GM18502 (cell line): ENCODE measurements around the gene SFSWAP.

Source experiments
- ATAC-seq: cut with Tn5 transposase; IDR thresholded peaks from one replicate; pipeline ENCODE4 v1.9.1; 2021; ENCODE audit warnings: mild to moderate bottlenecking; ENCODE audit not compliant: unreplicated experiment, poor library complexity

SFSWAP gene

DNA sequence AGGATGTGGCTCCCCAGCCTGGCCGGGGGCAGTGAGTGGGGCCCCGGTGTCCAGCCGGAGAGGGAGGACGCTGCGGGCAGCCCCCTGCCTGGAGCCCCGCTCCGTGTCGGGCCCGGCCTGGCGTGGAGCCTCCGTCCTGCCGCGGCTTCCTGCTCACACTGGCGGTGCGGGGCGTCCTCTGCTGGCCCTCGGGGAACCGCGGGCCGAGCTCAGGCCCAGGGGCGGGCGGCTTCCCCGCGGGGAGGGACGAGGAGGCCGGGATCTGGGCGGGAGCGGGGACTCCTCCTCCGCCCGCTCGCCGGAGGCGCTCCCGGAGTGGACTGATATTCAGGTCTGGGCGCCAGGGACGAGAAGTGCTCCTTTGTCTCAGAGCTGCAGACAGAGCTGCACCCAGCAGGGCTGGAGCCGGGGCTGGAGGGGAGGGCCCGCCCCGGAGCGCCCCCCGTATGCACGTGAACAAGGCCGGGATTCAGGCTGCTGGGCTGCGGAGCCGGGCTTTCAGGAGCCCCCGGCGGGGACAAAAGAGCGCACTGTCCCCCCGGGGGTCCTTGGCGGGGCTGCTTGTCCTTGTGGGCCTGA lies 119.5 kb downstream of the SFSWAP start:
- no peak for ATAC-seq

DNA sequence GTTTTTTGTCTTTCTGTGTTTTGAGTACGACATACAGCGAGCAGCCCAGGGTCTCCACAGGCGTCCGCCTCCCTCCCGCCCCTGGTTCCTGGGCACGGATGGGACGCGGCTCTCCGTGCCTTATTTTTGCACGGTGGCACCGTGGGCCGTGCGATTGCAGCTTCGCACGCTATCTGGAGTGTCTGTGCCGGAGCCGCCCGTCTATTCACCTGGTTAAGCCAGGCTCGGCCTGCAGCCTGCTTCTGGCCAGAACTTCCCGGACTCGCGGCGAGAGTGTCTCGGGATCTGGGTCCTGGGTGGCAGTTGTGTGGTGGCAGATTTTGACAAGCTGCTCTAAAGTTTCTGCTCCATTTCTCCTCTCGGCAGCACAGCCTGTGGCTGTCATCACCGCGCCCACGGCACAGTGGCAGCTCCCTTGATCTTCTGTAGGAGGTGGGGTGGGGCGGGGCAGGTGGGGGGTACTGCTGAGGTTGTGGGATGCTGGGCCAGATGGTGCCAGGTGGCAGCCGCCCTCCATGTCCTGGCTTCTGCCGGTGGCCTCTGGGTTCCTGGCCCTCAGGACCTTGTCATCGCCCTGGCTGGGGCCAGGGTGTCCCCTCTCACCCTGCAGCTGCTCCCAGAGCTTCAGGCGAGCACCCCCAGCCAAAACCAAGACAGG lies 120.2 kb downstream of the SFSWAP start:
- ATAC-seq = no peak

DNA sequence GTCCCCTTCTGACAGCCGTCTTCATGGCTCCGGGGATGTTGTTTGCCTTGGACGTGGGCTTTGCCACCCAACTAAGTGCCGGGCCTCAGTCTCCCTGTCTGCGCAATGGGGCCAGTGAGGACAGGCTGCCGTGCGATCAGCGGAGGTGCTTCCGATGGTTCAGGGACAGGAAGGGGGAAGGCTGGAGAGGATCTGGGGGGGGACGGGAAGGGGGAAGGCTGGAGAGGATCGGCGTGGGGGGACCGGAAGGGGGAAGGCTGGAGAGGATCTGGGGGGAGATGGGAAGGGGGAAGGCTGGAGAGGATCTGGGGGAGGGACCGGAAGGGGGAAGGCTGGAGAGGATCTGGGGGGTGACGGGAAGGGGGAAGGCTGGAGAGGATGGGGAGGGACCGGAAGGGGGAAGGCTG lies 120.7 kb downstream of the SFSWAP start:
- ATAC-seq = no peak

DNA sequence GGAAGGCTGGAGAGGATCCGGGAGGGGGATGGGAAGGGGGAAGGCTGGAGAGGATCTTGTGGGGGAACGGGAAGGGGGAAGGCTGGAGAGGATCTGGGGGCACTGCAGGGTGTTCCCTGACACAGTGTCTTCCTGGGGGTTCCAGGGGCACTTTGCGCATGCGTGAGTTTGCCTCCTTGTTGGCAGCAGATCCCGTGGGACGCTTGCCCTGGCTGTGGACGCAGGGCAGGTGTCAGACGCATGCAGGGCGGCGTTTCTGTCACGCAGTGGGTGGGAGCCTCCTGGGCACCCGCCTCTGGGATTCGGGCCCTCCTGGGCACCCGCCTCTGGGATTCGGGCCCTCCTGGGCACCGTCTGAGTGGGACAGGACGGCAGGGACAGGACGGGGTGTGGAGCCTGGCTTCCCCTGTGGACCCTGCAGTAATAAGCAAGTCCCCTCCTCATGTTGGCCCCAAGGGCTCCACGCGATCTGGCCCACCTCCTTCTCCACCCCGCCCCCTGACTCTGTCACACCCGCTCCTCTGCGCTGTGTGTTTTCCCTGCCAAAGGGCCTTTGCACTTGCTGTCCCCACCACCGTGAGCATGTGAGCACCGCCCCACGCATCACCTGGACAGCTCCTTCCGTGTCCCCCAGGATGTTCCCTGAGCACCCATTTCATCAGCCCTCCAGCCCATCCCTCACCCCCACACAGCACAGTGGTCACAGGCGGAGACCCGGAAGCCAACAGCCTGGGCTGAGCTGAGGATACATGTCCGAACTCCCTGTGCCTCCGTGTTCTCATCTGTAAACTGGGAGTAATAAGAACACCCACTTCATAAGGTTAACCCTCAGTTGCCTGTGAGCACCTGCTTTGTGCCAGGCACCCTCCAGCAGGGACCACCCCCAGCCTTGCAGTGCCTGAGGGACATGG lies 121.7 kb downstream of the SFSWAP start:
- ATAC-seq = no peak

DNA sequence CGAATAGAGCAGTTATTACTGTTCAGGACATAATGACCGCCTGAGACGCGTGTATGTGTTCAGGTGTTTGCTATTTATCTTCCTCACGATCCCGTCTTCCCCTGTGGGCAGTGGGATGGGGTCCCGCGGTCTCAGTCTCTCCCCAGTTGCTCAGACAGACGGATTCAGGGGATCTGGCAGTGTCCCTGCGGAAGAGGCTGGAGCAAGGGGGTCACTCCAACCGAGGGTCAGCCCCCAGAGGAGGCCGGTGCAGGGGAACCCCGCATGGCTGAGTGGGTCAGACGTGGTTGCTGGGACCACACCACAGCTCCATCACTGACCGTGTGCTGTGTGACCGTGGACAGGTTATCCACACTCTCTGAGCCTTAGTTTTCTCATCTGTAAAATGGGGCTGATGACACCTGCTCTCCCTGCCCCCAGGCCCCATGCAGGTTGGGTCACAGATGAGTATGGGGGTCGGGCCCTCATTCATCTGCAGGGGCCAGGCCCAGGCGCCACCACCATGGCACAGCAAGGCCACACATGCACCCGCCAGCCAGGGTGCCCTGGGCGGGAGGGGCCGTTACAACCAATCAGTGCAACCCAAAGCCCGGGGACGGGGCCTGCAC lies 122.5 kb downstream of the SFSWAP start:
- no peak for ATAC-seq

DNA sequence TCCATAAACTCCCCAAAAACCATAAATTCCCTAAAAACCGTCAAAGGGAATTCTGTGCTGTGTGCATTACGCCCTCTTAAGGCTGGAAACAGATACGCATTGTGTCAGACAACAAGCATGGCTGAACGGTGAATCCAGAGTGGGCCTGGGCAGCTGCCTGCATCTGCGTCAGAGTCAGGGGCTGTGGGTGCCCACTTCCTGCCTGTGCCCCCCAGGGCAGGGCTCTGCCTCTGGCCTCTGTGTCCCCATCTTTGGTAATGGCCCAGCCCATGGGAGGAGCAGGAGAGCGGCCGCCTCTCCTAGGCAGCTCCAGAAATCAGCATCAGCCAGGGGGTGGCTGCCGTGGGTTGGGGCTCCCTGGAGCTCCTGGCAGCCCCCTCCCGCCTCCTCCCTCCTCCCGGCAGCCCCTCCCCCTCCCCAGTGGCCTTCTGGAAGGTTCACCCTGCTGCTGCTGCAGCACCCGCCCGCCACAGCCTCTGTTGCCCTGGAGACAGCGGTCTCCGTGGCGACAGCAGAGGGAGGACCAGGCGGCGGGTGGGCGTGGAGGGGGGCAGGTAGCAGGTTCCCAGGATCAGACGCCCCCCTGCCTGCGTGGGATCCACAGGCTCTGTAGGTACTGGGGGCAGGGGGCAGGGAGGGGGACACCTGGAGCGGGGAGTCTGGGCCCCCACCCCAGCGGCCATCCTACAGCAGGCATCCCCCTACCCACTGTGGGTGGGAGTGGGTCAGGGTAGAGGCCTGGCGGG lies 123.2 kb downstream of the SFSWAP start:
- no peak for ATAC-seq

DNA sequence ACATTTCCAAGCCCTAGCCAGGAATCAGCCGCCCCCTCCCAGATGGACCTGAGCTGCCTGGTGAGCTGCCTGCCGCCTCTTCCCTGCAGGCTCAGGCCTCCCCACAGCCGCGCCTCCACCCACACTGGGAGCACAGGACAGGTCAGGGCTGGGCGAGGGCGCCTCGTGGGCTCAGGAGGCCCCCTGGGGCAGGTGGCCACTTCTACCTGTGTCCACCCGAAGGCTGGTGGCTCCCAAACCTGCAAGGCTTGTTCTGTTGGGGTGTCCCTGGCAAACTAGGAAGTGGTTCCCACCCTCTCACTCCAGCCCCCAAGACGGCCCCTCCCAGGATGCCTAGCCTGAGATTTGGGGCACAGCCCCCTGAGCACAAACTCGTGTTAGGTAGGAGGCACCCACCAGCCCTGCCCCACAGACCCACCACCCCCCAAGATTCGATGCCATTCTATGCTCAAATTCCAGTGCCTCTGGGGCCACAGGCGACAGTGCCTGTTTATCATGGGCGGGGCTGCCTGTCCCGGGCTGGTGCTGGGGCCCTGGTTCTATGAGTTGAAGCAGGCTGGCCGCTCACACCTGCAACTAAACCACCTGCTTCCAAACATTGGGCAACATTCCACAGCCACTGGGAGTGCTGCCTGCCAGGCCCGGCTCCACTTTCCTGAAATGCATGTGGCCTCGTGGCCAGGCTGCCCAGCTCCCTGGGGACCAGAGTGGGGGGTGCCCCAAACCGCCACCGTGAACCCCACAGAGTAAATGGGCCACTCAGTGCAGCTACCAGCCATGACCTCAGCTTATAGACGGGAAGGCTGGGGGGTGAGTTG lies 124.1 kb downstream of the SFSWAP start:
- no peak for ATAC-seq

DNA sequence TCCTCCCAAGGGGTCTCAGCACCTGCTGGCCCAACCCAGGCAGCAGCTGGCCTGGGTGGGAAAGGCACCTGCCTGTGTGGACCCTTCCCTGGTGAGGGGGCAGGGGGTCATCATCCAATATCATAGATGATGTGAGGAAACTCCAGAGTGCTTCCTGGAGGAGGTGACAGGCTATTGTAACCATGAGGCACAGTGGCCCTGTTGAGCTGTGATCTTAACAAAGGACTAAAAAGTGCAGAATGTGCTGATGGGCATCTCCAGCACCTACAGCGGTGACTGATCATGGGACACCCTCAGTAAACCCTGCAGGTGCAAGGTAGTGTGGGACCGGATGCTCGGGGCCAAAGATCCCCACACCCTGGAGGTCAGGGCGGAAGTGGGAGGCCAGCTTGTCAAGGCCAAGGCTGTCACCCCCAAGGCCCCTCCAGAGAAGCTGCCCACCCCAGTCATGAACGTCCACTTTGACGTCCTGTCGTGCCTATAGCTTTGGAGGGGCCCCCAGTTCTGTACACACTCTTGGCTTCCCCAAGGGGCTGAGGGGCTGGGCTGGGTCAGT lies 124.8 kb downstream of the SFSWAP start:
- no peak for ATAC-seq

DNA sequence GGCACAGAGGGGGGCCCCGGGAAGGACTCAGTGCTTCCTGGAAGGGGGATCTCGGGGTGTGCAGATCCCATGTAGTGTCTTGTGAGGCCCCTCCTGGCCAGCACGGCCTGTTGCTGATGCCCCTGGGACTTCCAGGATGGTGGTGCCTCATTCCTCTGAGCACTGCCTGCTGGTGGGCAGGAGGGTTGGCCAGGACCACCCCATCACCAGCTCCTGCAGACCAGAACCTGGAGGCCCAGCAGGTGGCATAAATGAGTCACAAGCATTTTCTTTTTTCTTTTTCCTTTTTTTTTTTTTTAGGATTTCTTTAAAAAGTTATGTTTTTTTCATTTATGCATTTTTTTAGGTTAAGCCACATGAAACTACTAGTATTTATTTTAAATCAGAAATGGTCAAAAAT lies 125.3 kb downstream of the SFSWAP start:
- no peak for ATAC-seq

DNA sequence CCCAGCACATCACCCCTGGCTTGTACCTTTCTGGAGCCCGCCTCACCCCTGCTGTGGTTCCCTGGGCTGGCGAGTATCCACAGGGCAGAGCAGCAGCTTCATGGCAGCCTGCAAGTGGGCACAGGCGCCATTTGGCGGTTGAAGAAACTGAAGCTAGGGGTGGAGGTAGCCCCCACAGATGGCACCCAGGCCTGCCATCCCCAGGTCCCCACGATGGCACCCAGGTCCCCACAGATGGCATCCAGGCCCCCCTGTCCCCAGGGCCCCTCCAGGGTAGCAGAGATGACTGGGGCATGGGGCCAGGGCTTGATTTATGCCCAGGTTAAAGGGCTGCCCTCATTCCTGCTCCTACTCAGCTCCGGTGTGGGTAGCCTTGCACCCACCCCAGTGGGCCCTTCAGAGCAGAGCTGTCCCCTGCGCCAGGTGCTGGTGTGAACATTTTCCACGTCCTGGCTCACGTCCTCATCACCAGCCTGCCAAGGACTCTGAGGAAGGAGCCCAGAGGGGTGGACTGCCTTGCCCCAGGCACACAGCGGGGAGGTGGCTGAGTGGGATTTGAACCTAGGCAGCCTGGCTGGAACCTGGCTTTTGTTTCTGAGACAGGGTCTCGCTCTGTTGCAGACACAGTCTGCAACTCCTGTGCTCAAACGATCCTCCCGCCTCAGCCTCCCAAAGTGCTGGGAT lies 126.0 kb downstream of the SFSWAP start:
- ATAC-seq = no peak

DNA sequence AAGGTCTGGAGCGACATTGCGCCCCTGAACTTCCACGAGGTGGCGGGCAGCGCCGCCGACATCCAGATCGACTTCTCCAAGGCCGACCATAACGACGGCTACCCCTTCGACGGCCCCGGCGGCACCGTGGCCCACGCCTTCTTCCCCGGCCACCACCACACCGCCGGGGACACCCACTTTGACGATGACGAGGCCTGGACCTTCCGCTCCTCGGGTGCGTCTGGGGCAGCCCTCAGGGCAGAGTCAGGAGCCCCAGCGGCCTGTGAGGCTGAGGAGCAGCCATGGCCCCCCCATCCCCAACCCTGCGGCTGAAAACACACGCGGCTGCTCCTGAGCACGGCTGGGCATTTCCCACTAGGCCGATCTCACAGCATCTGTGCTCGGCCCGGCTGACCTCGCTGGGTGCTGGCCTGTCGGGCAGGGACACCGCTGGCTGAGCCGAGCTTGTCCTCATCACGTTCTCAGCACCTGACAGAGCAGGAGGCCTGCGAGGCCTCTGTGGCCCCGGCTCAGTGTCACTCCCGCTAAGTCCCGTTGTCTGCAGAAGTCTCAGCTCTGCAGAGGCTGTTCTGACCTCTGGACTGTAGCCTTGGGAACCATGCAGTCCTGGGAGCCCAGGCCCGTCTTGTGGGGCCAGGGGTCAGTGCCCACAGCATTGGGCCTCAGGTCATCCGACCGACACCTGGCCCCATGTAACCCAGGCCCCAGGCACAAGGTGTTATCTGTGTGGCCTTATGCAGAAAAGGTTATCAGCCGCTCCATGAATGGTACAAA lies 129.9 kb downstream of the SFSWAP start:
- no peak for ATAC-seq

DNA sequence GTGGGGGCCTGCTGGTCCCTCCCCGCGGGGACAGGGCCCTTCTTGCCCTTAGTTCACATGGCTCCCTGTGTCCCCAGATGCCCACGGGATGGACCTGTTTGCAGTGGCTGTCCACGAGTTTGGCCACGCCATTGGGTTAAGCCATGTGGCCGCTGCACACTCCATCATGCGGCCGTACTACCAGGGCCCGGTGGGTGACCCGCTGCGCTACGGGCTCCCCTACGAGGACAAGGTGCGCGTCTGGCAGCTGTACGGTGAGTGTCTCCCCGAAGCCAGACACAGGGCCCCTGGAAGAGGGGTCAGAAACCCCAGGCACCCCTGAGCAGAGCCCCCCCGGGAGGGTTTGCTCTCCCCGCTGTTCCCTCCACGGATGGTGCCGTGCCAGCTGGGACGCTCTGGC lies 130.7 kb downstream of the SFSWAP start:
- no peak for ATAC-seq

DNA sequence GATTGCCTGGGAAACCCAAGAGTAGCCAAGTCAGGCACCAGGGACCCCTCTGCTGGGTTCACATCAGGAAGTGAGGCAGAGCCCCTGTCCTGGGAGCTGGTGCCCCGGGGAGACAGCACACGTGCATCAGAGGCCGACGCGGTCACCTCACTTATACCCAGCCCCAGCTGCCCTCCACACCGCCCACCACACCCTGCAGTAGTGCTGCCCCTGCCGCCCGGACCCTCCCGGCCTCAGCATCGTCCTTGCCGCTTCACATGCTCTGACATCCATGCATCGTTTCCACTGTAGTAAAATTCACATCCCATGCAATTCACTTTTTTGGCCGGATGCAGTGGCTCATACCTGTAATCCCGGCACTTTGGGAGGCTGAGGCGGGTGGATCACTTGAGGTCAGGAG lies 131.3 kb downstream of the SFSWAP start:
- no peak for ATAC-seq

DNA sequence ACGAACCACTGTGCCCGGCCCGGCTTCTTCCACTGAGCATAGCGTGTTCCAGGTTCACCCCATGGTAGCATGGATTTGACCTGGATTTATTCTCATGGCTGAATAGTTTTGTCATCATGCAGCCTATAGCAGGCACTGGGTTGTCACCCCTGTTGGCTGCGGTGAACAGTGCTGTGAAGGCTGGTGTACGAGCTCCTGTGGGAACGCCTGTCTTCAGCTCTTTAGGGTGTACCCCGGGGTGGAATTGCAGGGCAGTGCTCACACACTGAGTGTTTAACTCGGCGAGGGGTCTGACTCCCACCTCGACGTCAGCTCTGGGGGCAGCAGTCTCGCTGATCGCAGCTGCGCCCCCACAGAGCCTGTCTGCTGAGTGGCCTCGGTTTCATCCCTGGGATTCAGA lies 132.6 kb downstream of the SFSWAP start:
- no peak for ATAC-seq

DNA sequence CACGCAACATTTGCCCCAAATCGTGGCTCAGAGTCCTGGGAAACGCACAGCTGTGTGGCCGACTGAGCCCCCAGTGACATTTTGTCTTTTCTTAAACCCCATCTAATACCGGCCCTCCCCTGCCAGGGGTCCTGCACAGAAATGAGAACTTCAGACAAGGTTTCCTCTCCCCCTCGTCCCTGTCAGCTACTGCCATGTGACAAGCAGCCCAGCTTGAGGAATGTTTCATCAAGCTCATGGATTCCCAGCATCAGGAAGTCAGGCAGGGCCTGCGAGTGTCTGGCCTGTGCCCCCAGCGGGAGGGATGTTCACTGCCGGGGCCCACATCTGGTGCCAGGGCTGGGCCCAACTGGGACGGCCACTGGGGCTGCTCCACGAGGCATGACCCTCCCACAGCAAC lies 133.2 kb downstream of the SFSWAP start:
- no peak for ATAC-seq

DNA sequence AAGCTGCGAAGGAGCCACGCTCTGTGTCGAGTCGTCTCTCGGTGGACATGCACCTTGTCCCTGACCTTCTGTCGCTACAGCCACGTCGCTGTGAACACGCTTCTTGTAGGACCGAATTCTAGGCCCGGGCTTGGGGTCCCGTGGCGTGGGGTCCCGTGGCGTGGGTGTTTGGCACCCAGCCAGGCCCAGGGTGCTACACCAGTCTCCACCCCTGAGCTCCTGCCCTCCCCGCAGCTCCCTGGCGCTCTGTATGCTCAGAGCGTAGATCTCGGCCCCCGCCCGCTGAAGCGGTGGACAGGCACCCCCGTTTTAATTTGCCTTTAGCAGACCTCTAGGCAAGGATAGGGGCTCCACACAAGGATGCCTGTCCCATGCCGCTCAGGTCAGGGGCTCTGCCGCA lies 133.8 kb downstream of the SFSWAP start:
- no peak for ATAC-seq

DNA sequence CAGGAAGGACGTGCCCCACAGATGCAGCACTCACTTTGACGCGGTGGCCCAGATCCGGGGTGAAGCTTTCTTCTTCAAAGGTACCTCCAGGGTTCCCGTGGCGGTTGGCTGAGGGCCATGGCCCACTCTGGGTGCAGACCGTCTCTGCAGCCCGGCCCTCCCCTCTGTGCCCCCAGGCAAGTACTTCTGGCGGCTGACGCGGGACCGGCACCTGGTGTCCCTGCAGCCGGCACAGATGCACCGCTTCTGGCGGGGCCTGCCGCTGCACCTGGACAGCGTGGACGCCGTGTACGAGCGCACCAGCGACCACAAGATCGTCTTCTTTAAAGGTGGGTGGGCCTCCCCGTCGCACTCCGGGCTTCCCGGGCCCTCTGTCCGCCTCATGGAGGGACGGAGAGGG lies 134.2 kb downstream of the SFSWAP start:
- no peak for ATAC-seq

DNA sequence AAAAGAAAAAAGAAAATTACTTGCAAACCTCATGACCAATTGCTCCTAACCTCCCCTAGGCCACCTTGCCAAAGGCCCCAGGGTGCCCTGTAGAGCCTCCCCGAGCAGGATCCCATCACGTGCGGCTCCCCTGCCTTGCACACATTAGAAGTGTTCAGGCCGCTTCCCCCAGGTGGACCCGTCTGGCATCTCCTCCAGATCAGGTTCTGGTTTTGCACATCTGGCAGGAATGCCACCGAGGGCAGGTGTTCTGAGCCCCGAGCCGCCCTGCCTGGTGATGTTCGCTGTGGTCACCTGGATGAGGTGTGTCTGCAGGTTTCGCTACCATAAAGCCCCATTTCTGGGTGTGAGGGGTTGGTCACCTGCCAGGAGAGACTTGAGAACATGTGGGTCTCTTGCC lies 136.6 kb downstream of the SFSWAP start:
- ATAC-seq = no peak
